Activated naive CD4-positive, alpha-beta T cell treated with anti-CD3 and anti-CD28 coated beads, Interleukin-2, amount 50 U/mL, for 24 hours (primary cell): ENCODE measurements around the gene CLDN7.

ENCODE experiments used
- H3K27ac Mint-ChIP-seq: one replicate; pipeline ENCODE4 v1.8.0; 2021; ENCODE audit warnings: mild to moderate bottlenecking, mixed read lengths
- H3K27me3 Mint-ChIP-seq: one replicate; pipeline ENCODE4 v1.8.0; 2021; ENCODE audit warnings: mixed read lengths
- H3K36me3 Mint-ChIP-seq: one replicate; pipeline ENCODE4 v1.8.0; 2021; ENCODE audit warnings: mixed read lengths
- H3K4me1 Mint-ChIP-seq: one replicate; pipeline ENCODE4 v1.8.0; 2021; ENCODE audit warnings: mixed read lengths
- H3K4me3 Mint-ChIP-seq: one replicate; pipeline ENCODE4 v1.8.0; 2021; ENCODE audit warnings: mild to moderate bottlenecking, mixed read lengths
- H3K9me3 Mint-ChIP-seq: one replicate; pipeline ENCODE4 v1.8.0; 2021; ENCODE audit warnings: mixed read lengths

CLDN7 gene

DNA sequence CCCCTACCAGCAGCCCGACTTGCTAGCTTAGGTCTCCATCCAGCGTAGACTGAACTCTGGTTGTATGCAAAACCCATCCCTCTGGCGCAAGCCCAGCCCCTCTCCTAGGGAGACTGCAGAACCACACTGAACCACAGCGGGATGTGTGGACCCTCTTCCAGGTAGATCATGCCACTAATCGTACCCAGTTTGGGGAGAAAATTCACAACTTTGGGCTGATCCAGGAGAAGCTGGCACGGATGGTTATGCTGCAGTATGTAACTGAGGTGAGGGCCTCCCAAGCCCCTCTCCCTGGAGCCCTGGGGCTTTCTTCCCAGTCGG lies 39.3 kb downstream of the CLDN7 start:
- H3K27ac Mint-ChIP-seq, result peak overlapping the region; percentile 59
- H3K4me1 Mint-ChIP-seq, result peaks cover 34% of the 10 kb centered on the region
- no peaks in the 10 kb centered on the region for H3K27me3 Mint-ChIP-seq
- H3K9me3 Mint-ChIP-seq, result no peaks in the 10 kb centered on the region
- H3K4me3 Mint-ChIP-seq, result no peak overlapping the region
- peaks cover 4% of the 10 kb centered on the region for H3K36me3 Mint-ChIP-seq

DNA sequence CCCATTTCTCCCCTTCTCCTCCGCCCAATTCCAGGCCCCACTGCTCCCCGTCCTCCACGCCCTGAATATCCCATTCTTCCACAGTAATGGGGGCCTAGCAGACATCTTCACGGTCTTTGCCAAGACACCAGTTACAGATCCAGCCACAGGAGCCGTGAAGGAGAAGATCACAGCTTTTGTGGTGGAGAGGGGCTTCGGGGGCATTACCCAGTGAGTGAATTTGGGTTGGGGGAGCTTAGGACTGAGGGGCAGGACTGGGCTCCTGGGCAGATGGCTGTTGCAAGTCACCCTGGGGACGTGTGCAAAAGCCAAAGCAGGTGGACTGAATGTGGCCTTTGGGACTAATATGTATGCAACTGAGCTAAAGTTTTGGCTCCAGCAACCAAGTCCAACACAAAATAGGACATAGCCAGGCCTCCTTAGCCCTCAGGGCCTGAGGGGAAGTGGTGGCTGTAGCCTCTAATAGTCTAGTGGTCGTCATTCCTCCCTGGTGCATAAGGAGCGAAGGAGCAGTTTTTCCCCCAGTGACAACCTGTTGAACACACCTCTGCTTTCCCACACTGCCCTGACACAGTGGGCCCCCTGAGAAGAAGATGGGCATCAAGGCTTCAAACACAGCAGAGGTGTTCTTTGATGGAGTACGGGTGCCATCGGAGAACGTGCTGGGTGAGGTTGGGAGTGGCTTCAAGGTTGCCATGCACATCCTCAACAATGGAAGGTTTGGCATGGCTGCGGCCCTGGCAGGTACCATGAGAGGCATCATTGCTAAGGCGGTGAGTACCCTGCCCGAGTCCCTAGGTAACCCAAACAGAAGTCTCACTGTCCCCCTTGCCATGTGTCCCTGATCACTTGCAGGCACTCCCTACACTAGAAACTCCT lies 39.9 kb downstream of the CLDN7 start:
- Mint-ChIP-seq H3K36me3 (peaks cover 4% of the 10 kb centered on the region), H3K27me3 (no peaks in the 10 kb centered on the region), H3K4me3 (no peak overlapping the region)

DNA sequence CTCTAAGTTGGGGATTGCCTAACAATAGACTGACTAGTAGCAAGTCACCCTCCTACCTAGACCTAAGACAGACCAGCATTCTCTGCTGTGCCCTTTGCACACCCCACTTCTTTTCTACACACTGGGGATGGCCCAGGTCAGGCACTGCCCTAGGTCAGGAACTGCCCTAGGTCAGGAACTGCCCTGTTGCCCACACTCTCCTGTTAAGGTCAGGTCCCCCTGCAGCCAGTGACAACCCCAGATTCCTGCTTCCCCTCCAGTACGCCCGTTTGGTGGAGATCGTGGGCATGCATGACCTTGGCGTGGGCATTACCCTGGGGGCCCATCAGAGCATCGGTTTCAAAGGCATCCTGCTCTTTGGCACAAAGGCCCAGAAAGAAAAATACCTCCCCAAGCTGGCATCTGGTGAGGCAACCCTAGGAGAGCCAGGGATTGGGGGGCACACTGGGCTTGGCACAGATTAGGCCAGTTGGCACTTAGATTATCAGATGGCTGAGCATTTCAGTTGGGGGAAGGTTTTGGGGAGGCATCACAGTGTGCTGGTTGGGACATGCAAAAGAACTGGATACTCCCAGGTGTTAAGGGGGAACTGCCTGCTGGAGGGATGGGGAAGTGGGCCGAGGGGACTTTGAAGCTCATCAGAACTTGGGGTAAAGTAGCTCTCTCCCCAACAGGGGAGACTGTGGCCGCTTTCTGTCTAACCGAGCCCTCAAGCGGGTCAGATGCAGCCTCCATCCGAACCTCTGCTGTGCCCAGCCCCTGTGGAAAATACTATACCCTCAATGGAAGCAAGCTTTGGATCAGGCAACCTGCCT lies 40.8 kb downstream of the CLDN7 start:
- Mint-ChIP-seq H3K27me3 (no peaks in the 10 kb centered on the region), H3K27ac (peak overlapping the region; percentile 8), H3K9me3 (no peaks in the 10 kb centered on the region), H3K4me3 (no peak overlapping the region), H3K4me1 (peaks cover 42% of the 10 kb centered on the region), H3K36me3 (peaks cover 4% of the 10 kb centered on the region)

More for the DNA sequence above, 39.9 kb downstream of the CLDN7 start:
- peaks cover 38% of the 10 kb centered on the region for H3K4me1 Mint-ChIP-seq
- no peaks in the 10 kb centered on the region for H3K9me3 Mint-ChIP-seq
- H3K27ac Mint-ChIP-seq, result peak overlapping the region; percentile 59

DNA sequence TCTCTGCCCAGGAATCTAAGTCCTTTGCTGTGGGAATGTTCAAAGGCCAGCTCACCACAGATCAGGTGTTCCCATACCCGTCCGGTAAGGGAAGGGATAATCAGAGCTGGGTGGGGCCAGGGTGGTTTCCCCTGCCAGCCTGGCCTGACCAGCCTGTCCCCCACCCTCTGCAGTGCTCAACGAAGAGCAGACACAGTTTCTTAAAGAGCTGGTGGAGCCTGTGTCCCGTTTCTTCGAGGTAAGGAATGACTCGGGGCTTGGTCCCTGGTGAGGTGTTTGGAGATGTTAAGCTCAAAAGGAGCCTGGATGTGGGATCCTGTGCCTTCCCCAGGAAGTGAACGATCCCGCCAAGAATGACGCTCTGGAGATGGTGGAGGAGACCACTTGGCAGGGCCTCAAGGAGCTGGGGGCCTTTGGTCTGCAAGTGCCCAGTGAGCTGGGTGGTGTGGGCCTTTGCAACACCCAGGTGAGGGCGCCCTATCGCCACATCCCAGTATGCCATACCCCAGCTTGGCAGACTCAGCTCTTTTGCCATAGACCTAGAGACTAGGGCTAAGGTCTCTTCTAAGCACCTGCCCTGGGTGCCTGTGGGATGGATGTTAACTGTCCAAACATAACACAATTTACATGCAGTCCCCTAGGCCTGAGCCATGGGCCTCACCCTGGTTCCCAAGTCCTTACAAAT lies 41.5 kb downstream of the CLDN7 start:
- peaks cover 4% of the 10 kb centered on the region for H3K36me3 Mint-ChIP-seq
- H3K4me1 Mint-ChIP-seq, result peaks cover 50% of the 10 kb centered on the region
- H3K4me3 Mint-ChIP-seq, result peak overlapping the region; percentile 92
- H3K9me3 Mint-ChIP-seq, result no peaks in the 10 kb centered on the region
- peak overlapping the region; percentile 90 for H3K27ac Mint-ChIP-seq
- no peaks in the 10 kb centered on the region for H3K27me3 Mint-ChIP-seq

DNA sequence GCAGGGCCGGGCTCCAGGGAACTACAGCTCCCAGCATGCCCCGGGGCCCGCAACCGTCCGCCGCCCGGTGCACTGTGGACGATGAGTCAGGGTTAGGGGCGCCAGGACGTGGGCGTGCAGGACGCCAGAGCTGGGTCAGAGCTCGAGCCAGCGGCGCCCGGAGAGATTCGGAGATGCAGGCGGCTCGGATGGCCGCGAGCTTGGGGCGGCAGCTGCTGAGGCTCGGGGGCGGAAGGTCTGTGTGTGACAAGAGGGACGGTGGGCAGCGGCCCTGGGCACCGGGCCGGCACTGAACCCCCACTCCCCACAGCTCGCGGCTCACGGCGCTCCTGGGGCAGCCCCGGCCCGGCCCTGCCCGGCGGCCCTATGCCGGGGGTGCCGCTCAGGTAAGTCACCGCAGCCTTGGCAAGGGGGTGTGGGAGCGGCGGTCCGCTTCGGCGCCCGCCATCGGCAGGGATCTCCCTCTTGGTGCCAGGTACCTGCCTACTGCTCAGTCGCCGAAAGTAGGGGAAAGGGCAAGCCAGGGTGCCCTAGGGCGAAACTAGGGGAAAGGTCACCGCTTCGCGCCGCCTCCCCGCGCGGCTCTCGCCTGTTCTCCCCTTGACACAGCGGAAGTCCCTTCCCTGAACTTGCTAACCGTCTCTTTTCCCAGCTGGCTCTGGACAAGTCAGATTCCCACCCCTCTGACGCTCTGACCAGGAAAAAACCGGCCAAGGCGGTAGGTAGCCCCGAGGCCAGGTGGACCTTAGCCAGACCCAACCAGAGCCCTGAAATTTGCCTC lies 42.3 kb downstream of the CLDN7 start, which contains the start of the genes ACADVL and DLG4:
Gene ACADVL, plus strand, starts transcription at position 127 of the 781 bp plus-strand sequence. Its CDS starts 47 bp downstream, at position 174.
Gene DLG4, minus strand, starts transcription at position 25 of the 781 bp plus-strand sequence.
- Mint-ChIP-seq H3K4me1 (peaks cover 57% of the 10 kb centered on the region), H3K9me3 (no peaks in the 10 kb centered on the region), H3K27me3 (no peaks in the 10 kb centered on the region), H3K36me3 (peaks cover 4% of the 10 kb centered on the region), H3K27ac (peak within 1 kb of the TSS; percentile 92), H3K4me3 (peak within 1 kb of the TSS; percentile 92)

DNA sequence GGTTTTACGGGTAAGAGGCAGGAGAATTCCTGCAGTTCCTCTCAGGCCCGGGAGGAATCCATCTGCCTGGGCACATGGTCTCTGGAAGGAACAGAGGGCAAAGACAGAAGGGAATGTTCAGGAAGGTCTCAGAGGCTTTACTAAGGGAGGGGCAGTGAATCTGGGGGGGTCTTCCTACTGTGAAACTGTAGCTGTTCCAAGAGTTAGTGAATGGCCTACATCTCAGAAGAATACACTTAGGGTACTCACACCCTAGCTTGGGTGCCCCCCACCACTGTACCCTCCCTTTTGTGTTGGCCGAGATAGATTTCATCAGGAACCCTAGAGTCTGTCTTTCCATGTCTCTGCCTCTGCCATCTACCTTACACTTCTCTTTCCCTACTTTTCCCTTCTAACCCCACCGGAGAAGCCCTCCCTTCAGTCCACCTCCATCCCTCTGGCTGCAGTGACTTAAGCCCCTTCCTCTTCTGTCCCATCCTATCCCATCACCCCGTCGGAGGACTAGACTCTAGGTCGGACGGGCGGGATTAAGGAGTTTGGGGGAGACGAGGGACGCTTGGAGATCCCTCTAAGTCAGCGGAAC lies 43.0 kb downstream of the CLDN7 start:
- Mint-ChIP-seq H3K27ac (peak overlapping the region; percentile 92), H3K4me1 (peaks cover 64% of the 10 kb centered on the region), H3K4me3 (peak overlapping the region; percentile 92), H3K36me3 (peaks cover 4% of the 10 kb centered on the region), H3K9me3 (no peaks in the 10 kb centered on the region), H3K27me3 (no peaks in the 10 kb centered on the region)

DNA sequence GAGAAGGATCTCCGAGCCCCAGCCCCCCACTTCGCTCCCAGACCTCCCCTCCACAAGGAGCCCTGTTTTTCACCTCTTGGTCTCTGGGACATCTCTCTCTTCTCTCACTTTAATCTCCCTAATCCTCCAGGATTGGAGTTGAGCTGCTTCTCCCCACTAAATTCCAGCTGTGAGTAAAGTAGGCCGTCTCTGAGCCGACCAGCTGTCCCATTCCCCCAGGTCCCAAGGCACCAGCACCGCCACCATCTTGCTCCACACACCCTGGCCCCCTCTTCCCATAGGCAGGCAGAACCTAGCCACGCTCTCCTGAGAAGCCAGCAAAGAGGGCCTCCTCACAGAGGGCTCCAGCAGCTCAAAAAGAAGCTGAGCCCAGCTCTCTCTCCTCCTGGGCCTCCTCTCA lies 43.5 kb downstream of the CLDN7 start:
- H3K27me3 Mint-ChIP-seq, result no peaks in the 10 kb centered on the region
- peak overlapping the region; percentile 92 for H3K4me3 Mint-ChIP-seq
- peak overlapping the region; percentile 92 for H3K27ac Mint-ChIP-seq
- H3K36me3 Mint-ChIP-seq, result peaks cover 2% of the 10 kb centered on the region
- H3K4me1 Mint-ChIP-seq, result peaks cover 69% of the 10 kb centered on the region
- H3K9me3 Mint-ChIP-seq, result no peaks in the 10 kb centered on the region

DNA sequence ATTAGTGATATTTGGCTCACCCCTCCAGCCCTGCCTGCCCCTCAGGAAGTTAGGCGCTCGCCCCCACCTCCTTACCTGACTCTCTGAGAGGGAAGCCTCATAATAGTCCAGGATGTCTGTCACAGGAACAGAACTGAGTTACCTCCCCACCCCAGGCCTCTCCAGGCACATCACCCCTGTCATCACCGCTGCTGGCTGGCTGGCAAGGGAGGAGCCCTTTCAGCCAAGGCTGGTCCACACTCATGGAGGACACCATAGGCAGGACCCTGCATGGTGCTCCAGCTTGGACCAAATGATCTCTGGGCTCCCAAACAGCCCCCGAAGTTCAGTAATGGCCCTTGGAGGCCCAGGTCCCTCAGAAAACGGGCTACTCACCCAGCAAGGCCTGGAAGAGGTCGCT lies 44.1 kb downstream of the CLDN7 start:
- H3K36me3 Mint-ChIP-seq, result no peaks in the 10 kb centered on the region
- H3K27me3 Mint-ChIP-seq, result no peaks in the 10 kb centered on the region
- H3K4me3 Mint-ChIP-seq, result peak overlapping the region; percentile 74
- peak overlapping the region; percentile 65 for H3K27ac Mint-ChIP-seq
- H3K9me3 Mint-ChIP-seq, result no peaks in the 10 kb centered on the region
- H3K4me1 Mint-ChIP-seq, result peaks cover 75% of the 10 kb centered on the region

DNA sequence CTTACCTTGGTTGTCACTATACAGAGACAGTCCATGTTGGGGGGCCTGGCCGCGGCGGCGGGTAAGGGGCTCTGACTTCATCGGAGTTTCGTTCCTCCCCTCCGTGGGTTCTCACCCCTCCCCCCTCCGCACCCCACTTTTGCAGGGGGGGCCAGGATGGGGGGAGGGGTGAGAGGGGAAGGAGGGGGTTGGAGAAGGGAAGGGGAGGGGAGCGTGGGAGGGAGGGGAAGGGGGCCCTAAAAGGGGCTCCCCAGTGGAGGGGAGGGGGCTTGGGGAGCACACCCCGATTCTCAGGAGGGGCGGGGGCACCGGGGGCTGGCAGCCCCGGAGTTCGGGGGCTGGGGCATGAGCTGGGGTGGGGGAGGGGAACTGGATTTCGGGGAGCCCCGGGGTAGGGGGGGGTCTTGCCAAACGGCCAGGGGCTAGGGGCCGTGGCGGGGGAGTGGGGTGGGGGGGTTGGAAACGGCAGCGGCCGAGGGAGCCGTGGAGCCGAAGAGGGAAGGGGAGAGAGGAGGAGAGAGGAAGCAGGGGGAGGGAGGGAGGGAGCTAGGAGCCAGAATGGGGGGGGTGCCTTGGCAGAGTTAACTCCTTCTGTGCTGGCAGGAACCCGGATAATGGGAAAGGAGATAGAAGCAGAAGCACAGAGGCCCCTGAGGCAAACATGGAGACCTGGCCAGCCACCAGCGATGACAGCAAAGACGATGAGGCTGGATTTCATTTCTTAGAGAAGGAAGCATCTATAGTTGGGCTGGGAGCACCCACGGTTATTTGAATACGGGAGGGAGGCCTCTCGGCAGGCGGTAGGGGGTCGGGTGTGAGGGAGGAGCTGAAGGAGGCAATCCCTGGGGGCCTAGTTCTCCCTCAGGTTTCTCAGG lies 44.9 kb downstream of the CLDN7 start:
- Mint-ChIP-seq H3K36me3 (no peaks in the 10 kb centered on the region), H3K9me3 (no peaks in the 10 kb centered on the region), H3K4me3 (peak overlapping the region; percentile 74), H3K4me1 (peaks cover 78% of the 10 kb centered on the region), H3K27me3 (no peaks in the 10 kb centered on the region), H3K27ac (peak overlapping the region; percentile 85)

DNA sequence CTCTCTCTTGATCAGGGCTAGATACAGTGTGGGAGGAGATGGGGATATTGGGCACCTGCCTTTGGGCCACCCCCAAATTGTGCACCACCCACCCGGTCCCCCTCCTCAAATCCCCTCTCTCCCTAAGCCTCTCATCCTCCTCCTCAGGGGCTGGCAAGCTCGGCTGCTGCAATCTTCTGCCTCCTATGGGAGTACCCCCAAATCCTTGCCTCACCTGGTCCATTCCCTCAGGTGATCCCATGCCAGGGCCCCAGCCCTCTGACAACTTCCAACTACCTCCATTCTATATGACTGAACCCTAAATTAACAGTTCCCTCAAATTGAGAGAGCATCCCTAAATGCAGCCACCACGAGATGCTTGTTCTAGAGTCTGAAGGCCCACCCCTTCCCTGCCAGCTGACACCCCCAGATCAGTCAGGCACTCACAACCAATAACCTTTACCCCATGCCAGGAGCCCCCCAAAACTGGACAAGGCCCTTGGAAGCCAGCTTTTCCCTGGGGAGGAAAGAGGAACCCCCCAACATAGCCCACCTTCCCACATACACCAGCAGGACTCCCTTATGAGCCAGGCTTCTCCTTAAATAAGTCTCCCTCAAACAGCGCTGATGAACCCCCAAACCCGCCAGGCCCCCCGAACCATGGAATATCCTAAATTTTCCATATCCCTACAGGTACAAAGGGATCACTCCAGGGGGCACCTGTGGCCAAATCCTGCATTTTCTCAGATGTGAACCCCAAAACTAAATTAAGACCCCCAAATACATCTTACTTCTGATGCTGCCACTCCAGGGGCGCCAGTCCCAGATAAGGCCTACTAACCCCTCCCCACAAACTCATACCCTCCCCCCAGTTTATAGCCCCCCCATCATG lies 45.8 kb downstream of the CLDN7 start:
- Mint-ChIP-seq H3K4me3 (peak overlapping the region; percentile 59), H3K27me3 (no peaks in the 10 kb centered on the region), H3K9me3 (no peaks in the 10 kb centered on the region), H3K27ac (peak overlapping the region; percentile 48), H3K4me1 (peaks cover 83% of the 10 kb centered on the region), H3K36me3 (no peaks in the 10 kb centered on the region)

DNA sequence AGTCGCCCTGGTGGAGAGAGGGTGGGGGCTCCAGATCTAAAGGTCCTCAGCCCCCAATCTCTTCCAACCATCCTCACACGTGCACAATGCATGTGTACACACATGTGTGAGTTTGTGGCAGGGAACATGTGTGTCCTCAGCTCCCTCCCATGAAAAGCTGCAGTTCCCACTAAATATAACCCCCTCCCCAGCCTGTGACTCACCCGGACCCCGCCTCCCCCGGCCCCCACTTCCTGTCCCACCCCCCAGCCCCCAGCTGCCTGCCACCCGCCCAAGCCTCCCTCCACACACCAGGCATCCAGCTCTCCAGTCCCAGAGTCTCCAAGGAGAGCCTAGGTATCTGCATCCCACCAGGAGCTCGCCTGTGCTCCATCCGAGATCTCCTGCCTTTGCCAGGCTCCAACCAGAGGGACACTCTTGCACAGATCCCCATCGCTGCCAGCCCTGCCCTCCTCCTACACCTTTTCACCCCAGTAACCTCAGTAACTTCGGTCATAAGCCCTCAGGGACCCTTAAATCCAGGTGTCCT lies 46.6 kb downstream of the CLDN7 start:
- Mint-ChIP-seq H3K27ac (peak overlapping the region; percentile 31), H3K4me1 (peaks cover 75% of the 10 kb centered on the region), H3K4me3 (peak overlapping the region; percentile 91), H3K9me3 (no peaks in the 10 kb centered on the region), H3K36me3 (no peaks in the 10 kb centered on the region), H3K27me3 (no peaks in the 10 kb centered on the region)

DNA sequence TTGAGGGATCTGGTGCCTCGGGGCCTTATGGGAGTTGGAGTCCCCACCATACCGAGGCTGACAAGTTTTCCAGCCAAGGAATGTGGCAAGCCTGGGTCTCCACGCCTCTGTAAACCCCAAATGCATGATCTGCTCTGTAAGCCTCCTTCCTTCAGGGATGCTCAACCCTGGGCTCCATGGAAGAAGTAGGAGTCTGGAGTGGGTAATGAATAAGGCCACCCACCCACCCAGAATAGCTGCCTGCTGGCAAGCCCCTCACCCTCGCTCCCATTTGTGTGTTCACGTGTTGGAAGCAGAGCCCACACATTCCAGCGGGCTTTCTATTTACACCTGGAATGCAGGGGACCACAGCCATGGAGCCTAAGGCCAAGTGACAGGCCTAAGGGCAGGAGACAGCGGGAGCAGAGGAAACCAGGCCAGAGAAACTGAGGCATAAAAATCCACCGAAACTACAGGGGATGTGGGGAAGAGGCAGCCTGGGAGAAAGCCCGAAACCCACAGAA lies 47.1 kb downstream of the CLDN7 start:
- Mint-ChIP-seq H3K27me3 (no peaks in the 10 kb centered on the region), H3K9me3 (no peaks in the 10 kb centered on the region), H3K4me3 (peak overlapping the region; percentile 91), H3K4me1 (peaks cover 71% of the 10 kb centered on the region), H3K27ac (peak overlapping the region; percentile 99), H3K36me3 (no peaks in the 10 kb centered on the region)
